Globus pallidus (tissue), 1 donor: ENCODE data around the gene SH3BGRL3.
A peak's percentile ranks its signal among the peaks of the same experiment; 100 is the strongest.
"Not testable (repeated sequence)": the region's sequence is repeated elsewhere in the genome, so short reads cannot be mapped to it uniquely, and the experiment has no call there.

Experiments
- DNase-seq: peaks from one replicate; pipeline ENCODE4 v3.0.0-alpha.2; 2015; ENCODE audit warnings: low spot score

SH3BGRL3 gene

DNA sequence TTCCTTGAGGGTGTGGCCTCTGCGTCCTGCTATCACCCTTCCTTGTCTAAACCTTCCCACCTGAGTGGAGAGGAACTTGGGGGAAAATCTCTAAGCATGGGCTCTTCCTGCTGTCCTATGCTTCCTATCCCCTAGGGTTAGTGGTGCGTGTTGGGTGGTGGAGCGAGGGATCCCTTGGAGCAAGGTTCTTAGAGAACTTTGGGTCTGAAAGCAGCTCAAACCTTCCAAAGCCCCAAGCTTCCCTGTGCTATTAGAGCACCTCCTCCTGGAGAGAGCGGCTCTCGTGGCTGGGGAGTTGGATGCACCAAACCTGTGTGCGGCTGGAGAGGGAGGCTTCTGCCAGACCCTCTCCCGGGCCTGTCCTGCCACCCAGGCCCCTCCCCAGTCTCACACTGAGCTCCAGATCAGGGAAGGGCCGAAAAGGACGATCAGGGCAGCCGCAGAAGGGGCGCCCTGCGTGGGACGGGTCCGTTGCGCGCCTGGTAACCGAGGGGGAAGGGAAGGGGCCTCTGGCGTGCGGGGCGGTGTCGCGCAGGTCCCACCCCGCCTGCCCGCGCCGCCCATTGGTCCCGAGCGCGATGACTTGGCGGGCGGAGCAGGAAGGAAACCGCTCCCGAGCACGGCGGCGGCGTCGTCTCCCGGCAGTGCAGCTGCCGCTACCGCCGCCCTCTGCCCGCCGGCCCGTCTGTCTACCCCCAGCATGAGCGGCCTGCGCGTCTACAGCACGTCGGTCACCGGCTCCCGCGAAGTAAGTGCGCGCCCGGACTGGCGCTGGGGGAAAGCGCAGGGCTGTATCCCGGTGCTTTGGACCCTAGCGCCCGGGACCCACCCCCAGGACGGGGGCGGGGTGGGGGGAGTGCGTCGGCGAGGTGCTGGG lies at the start of gene SH3BGRL3:
TSS of gene SH3BGRL3 (plus strand) at position 631 of the 877 bp plus-strand sequence. CDS start at position 701, 70 bp downstream.
- DNase-seq, result peak; percentile 80

DNA sequence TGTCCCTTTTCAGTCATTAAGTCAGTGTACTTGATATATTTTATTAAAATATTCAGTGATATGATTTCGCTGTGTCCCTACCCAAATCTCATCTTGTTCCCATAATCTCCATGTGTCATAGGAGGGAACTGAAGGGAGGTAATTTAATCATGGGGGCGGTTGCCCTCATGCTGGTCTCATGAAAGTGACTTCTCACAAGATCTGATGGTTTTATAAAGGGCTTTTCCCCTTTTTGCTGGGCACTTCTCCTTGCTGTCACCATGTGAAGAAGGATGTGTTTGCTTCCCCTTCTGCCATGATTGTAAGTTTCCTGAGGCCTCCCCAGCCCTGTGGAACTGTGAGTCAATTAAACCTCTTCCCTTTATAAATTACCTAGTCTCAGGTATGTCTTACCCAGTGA lies 49.2 kb upstream of the SH3BGRL3 start:
- DNase-seq, result not testable (repeated sequence)

DNA sequence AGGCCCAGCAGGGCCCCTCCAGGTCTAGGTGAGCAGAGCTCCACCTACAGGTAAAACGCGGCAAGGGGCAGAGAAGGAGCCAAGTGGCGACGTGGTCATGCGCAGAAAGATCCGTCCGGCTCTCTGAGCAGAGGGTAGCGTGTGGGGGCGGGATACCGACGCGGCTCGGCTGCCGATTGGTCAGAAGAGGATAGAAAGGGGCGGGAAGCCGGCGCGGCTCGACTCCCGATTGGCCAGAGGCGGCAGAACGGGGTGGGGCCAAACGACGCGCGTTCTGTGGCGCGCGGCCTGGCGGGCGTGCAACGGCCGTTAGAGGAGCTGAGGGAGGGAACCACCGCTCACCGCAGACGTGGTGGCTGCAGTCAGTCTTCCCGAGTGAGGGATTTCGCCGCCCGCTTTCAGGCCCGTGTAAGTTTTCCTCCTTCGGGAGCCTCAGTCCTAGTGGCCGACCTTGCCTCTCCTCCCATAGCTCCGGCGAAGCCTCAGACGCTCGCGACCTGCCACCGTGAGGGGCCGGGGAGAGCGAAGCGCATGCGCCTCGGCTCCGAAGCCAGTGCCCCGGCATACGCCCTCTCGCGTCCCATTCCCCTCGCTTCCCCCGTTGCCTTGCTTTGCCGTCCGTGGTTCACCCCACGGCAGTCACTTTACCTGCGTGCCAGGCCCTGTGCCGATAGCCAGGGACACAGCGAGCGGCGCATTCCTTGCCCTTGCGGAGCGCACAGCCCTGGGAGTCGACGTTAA lies 45.8 kb upstream of the SH3BGRL3 start, which contains the start of gene CEP85:
TSS of gene CEP85 (plus strand) at position 298 of the 741 bp plus-strand sequence. CDS start 5,584 bp downstream, outside the sequence.
- DNase-seq, result peak; percentile 97

DNA sequence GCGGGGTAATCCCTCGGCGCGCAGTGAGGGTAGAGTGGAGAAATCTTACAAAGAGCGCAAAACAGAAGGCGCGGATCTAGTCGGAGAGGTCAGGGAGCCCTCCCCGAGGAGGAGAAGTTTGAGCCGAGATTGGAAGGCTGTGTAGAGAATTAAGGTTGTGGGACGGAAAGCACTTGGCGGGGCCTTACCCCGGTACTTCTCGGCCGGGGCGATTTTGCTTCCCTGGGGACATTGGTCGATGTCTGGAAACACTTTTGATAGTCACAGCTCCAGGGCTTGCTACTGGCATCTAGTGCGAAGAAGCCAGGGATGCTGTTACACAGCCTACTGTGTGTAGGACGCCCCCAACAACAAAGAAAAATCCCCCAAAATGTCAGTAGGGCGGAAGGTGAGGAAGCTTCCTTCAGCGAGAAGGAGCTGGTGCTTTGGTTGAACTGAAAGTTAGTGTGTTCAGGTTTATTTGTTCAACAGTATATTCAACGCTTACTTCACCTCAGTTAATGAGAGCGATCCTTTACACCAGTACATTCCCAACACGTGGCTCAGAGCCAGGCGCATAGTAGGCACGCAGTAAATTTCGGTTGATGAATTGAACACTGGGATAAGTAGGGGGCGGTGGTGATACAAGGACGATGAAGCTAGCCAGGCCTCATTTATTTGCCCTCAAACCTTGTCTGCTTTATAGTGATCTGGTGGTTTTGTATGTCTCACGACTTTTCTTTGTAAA lies 45.1 kb upstream of the SH3BGRL3 start:
- peak; percentile 34 for DNase-seq

DNA sequence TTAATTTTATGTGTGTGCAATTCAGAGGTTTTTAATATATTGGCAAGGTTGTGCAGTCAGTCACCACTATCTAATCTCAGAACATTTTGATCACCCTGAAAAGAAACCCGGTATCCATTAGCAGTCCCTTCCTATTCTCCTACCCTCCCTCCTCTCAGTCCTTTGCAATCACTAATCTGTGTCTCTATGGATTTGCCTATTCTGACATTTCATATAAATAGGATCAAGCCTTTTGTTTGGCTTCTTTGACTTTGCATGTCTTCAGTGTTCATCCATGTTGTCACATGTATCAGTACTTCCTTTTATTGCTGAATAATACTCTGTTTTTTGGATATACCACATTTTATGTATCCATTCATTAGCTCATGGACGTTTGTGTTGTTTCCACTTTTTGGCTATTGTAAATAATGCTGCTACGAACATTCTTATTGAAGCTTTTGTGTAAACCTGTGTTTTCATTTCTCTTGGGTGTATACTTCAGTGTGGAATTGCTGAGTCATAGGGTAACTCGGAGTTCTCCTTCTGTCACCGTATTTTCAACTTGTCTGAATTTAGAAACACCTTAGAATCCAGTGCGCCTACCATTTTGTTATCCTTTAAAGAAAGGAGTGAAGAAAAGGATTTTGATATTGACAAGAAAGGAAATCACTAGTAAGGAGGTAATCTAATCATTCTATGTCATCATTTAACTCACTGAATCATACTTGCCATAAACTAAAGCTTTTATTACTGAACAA lies 42.5 kb upstream of the SH3BGRL3 start:
- no peak for DNase-seq

DNA sequence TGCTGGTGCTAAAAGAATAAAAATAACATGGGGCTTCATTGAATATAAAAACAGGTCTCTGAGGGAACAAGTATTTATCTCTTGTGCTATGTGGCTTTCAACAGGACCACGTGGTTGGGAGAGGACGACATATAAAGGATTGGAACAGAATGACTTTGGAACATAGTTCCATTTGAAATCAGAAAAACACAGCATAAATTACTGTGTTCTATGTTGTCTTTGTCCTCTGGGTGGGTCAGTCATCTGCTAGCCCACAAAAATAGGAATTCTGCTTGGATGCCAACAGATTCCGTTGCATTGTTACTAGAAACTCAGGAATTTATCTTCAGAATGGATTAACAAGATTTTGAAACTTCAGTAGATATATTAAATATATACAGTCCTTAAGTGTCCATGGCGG lies 40.0 kb upstream of the SH3BGRL3 start:
- DNase-seq, result peak; percentile 75

DNA sequence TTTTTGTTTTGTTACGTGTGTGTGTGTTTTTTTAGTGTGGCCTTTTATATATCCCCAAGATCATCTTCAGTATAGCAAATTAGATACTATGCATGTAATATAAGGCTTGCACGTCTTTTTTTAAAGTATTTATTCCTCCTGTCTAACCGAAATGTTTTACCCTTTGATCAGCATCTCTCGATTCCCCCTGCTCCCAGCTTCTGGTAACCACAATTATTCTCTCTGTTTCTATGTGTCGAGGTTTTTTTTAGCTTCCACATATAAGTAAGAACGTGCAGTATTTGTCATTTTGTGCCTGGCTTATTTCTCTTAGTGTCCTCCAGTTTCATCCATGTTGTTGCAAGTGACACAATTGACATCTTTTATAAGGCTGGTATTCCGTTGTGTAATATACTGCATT lies 27.2 kb upstream of the SH3BGRL3 start:
- DNase-seq, result no peak

DNA sequence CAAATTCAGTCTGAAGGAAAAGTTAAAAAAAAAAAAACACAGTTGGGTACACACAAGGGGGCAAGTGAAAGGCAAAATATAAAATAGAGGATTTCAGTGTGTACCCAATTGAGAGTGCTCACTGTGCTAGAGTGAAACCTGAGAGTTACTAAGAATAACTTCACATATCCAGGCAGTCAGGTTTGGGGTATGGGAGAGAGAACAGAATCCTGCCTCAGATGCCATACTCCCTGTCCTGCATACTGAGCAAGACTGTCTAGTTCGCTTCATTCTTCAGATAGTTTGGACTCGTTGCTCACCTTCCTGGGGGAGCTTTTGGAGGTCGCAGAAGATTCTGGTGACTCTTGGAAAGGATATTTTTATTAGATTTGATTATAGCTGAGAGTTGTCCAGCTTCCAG lies 25.5 kb upstream of the SH3BGRL3 start:
- DNase-seq, result no peak

DNA sequence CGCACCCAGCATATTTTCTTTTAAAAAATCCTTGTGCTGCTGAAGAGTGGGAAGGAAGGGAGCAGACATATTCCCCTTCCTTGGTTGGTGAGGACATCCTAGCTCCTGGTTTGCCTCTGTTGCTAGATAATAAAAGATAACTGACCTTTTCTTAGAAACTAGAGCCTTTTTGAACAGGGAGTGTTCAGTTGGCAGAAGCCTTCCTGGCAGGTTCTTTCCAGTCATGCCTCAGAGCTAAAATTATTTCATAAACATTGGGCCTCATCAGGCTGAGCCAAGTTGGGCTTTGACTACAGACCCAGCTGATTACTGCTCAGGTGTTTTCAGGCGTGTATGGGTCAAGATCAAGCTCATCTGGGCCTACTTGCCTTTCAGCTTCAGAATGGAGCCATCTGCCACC lies 22.7 kb upstream of the SH3BGRL3 start:
- no peak for DNase-seq

DNA sequence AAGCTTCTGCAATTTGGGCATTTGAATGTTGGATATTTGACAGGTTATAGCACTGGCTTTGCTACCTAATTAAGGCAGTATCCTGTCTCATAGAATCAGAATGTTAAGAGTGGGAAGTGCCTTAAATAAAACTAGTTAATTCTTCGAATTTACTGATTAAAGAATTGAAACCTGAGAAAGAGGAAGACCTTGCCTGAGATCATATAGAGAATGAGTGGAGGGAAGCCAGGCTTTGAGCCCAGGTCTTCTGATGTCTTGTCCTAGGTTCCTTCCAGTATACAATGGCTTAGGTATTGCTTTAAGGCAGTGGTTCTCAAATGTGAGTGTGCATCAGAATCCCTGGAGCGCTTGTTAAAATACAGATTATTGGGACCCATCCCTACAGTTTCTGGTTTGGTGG lies 20.9 kb upstream of the SH3BGRL3 start:
- no peak for DNase-seq

DNA sequence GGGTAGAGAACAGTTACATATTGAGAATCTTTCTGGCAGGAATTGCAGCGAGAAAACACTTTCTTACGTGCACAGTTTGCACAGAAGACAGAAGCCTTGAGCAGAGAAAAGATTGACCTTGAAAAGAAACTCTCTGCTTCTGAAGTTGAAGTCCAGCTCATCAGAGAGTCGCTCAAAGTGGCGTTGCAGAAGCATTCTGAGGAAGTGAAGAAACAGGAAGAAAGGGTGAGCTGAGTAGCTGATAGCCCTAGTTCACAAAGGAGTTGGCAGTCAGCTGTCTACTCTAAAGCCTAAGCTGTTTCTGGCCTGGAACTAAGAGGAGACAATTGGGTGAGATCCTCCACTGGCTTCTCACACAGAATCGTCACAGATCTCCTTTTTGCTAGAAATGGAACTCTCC lies 20.3 kb upstream of the SH3BGRL3 start:
- DNase-seq, result peak; percentile 41

DNA sequence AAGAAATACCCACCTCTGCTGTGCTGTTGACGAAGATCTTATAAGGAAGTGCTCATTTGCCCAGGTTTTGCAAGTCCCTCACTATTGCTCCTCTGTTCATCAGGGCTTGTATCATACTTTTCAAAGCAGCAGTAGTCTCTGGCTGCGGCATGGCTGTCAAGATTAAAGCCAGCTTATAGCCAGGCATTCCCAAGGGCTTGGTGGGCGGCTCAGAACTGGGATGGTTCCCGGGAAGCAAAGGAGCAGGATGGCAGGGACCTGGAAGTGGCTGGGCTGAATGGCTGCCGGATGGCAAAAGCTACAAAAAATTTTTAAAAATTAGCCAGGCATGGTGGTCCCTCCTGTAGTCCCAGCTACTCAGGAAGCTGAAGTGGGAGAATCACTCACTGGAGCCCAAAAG lies 16.7 kb upstream of the SH3BGRL3 start:
- no peak for DNase-seq

DNA sequence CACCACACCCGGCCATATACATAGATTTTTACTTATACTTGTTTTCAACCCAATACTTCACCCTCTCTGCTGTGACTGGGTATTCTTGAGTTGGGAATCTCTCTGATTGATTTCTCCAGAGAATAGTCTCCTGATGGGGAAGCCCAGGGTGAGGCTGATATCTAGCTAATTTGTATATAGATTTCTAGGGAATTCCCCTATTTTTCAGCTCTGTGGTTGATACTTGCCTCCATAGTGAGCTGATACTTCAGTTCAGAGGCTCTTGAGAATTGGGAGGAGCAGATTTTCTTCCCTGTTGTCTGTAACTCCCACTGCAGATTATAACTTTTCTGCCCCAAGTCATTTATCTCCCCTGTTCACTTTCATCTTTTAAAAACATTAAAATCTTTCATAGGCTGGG lies 14.5 kb upstream of the SH3BGRL3 start:
- DNase-seq, result no peak

DNA sequence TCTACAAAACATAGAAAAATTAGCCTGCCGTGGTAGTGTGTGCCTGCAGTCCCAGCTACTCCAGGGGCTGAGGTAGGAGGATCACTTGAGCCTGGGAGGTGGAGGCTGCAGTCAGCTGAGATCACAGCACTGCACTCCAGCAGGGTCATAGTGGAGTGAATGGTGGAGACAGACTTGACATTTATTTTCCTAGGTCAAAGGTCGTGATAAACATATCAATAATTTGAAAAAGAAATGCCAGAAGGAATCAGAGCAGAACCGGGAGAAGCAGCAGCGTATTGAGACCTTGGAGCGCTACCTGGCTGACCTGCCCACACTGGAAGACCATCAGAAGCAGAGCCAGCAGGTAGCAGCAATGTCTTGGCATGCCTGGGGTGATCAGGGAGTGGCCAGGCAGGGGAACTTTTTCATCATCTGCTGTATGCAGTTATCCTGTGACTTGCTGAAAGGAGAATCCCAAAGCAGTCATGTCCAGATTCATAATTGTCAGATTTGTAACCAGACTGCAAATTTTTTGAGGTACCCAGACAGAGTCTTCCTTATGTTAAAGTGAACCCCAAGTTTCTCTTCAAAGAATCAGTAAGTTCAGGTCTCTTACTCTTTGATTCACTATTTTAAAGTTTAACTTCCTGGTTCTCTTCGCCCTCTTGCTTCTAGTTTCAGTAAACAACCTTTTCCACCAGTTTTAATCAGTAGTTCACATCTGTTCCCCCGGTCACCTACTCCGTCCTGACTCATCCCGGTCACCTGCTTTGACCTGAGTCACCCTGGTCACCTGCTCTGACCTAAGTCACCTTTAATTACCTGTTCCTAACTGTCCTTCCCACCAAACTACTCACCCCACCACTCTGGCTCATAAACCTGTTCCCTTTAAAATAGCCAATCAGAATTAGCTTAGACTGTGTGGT lies 11.3 kb upstream of the SH3BGRL3 start:
- DNase-seq, result no peak

DNA sequence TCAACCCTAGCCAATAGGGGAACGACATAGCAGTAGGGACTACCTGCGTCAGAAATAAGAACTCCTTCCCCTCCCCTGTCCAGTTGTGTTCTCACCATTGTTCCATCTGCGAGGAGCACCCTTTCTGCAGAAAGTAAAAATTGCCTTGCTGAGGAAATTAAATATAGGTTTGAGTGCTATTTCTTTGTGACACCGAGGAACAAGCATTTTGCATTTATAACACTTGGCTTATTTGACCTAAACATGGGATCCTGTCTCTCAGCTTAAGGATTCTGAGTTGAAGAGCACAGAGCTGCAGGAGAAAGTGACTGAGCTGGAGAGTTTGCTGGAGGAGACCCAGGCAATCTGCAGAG lies 10.7 kb upstream of the SH3BGRL3 start:
- no peak for DNase-seq

DNA sequence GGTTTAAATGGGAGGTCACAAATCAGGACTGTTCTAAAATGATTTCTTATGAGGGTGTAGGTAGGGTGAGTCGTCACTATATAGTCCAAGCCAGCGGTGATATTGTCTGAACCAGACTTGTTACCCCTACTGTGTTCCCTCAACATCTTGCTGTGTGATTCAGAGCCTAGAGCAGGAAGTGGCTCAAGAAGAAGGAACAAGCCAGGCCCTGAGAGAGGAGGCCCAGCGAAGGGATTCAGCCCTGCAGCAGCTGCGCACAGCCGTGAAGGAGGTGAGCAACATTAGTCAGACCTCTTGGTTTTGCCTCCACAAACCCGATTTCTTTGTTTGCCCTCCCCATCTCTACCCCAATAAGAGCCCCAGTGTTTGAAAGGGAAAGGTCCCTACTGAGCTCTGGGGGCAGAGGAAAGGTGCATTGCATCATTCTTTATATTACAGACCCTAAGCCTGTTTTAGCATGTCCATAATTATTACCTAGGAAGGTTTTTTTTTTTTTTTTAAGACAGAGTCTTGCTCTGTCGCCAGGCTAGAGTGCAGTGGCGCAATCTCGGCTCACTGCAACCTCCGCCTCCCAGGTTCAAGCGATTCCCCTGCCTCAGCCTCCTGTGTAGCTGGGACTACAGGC lies 5.0 kb upstream of the SH3BGRL3 start:
- no peak for DNase-seq

DNA sequence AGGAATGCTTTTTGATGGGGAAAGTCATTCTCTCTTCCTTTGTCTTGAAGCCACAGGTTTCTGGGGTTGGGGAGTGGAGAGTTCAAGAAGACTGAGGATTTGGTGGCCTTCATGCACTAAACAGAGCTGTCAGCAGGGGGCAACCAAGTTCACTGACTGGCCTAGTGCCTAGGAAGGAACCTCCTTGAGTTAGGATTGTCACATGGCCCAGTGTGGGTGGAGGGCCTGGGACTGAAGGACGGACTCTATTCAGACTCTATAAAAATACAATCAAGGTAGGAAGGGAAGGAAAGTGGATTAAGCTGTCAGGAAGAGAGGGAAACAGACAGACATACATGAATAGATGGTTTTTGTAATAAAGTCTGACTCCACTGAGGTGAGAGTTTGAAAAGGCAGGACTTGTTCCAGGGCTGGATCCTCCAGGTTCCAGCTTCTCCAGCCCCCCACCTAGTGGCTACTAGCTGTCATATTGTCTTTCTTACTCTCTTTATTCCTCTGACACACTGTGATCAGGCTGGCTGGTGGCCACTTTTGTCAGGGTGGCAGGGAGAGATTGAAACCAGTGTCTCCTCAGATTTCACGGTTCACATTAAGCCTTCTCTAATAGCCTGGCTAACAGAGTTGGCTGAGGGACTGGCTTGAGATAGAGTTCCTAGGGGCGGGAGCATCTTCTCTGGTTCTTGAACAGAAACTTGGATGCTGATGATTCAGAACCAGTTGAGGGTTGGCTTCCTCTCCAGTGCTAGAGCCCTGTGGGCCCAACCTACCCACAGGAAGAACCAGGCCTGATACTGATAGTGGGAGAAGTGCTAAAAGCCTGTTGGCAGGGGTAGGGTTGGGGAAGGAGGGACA lies 4.1 kb upstream of the SH3BGRL3 start:
- peak; percentile 83 for DNase-seq

DNA sequence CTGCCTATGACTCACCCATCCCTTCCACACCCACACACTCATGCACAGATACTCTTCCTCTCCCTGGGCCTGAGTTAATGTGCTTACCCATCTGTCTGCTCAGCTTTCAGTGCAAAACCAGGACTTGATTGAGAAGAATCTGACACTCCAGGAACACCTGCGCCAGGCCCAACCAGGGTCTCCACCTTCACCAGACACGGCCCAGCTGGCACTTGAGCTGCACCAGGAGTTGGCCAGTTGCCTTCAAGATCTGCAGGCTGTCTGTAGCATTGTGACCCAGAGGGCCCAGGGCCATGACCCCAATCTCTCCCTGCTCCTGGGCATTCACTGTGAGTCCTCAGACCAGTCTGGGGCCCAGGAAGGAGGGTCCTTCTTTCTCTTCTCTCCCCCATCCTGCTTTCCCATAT lies 3.5 kb upstream of the SH3BGRL3 start:
- no peak for DNase-seq

DNA sequence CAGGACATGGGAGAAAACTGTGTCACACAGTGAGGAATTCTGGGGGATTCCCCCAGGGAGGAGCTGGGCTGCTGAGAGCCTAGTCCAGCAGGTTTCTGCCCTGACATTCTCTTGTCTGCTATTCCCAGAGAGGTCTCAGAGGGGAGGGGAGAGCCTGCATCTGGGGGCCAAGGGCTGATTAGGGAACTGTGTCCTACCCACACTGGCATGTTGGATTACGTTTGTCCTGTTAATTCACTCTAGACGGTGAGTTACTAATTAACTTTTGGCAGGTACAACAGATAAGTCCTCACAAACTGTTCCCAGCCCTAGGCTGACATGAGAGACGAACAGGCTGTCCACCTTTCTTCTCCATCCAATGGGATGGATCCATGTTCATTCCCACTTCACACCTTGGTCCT lies 2.6 kb upstream of the SH3BGRL3 start:
- no peak for DNase-seq
